Activated CD8-positive, alpha-beta memory T cell treated with anti-CD3 and anti-CD28 coated beads for 36 hours (primary cell): ENCODE results near the gene SYNDIG1. TPM values are rescaled to one million over a fixed set of nuclear protein-coding genes. Genes with fewer than 3 reads are reported as not detected.

ENCODE experiments used
- CTCF ChIA-PET: fragments of 350-600 bp; sonication (Branson Sonifier 250); formaldehyde crosslinking; loops from one replicate; lab custom pipeline; 2021; ENCODE audit warnings: antibody characterized with exemption; lab: Charles Lee
- POLR2A ChIA-PET: fragments of 350-600 bp; sonication (Branson Sonifier 250); formaldehyde crosslinking; loops from one replicate; lab custom pipeline; 2021; ENCODE audit warnings: antibody characterized with exemption; lab: Charles Lee
- total RNA-seq, 2 experiments: library from RNA; stranded (reverse); gene quantifications; one replicate each; pipeline ENCODE4 v1.2.3, GENCODE V29; 2021

Gene SYNDIG1
- total RNA-seq, 2 experiments from 2014 or later: not detected

GRCh38 chr20:24673678-24674570, 204.5 kb downstream of the SYNDIG1 start:
- ChIA-PET POLR2A (no interaction called here), CTCF (no interaction called here)

- ChIA-PET CTCF (no interaction called here), POLR2A (no interaction called here)
Observed at GRCh38 chr20:24674921-24675605, 205.6 kb downstream of the SYNDIG1 start.

- POLR2A ChIA-PET: no interaction called here
Observed at GRCh38 chr20:24675651-24676352, 206.4 kb downstream of the SYNDIG1 start.

DNA sequence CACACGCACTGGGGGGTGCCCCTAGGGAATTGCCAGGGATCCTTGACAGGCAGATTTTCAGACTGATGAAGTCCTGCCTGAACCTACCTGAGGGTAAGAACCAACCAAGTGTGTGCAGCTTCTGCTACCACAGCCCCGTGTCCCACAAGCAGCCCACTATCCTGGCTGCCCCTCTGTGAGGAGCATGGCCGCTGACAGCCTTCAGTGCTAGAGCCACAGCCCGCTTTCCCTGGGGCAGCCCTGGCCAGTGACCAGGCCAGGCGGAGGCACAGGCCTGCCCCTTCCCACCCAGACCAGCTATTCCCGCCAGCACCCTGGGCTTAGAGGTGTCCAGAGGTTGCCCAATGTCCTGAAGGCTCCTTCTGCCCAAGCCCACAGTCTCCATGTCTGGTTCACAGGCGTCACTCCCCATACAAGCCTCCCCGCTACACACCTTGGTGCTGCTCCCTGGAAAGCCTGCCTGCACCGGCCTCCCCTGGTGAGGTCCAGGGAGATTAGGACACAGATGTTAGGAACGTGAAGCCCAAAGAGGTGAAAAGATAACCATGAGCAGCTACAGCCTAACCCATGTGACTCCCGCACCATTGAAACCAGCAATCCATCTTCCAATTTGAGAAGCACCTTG, 207.0 kb downstream of the SYNDIG1 start:
- ChIA-PET CTCF (no interaction called here), POLR2A (no interaction called here)

More at GRCh38 chr20:24675651-24676352, 206.4 kb downstream of the SYNDIG1 start:
- CTCF ChIA-PET: no interaction called here

DNA sequence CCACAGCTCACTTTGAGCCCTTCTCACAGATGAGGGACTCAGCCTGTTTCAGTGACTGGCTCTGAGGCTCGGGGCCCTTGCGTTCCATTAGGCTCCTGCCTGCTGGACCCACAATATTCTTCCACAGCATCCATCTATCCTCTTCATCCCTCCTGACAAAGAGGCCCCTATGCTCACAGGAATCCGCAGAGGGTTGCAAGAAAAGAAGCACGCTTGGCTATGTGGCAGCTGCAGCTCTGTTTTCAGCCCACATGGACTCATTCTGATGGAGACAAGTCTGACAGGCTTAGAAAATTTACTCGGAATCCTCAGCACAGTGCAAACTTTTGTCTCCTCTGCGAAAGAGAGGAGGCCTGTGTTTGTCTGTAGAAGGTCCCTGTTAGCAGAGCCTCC, 207.5 kb downstream of the SYNDIG1 start:
- CTCF ChIA-PET: no interaction called here
- POLR2A ChIA-PET: no interaction called here

DNA sequence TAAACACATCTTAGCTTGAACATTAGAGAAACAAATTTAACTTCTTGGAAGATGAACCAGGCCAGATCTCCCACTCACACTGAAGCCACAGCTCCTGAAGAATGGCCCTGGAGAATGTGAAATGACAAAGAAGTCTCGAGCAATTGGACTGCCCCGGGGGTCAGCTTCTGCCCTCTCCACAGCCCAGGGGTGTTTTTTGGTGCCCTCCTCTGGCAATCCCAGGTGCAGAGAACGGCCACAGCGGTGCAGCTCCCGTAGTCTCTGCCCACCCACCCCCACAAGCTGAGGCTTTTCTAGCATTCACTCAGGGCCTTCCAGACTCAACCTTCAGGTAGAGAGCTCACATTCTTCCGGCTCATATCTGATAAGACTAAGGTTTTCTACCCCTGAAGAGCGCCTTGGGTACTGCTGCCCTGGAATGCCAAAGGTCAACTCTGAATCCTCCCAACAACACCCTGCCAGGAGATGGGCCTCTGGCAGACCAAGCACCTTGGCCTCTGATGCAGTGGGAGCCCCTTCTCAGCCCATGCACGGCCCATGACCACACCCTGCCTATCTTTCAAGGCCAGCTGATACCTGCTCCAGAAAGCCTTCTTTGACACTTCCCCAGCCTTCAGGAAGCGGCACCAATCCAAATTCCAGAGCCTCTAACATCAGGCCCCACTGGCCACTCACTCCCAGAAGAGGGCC, 208.3 kb downstream of the SYNDIG1 start:
- ChIA-PET POLR2A (no interaction called here), CTCF (no interaction called here)

DNA sequence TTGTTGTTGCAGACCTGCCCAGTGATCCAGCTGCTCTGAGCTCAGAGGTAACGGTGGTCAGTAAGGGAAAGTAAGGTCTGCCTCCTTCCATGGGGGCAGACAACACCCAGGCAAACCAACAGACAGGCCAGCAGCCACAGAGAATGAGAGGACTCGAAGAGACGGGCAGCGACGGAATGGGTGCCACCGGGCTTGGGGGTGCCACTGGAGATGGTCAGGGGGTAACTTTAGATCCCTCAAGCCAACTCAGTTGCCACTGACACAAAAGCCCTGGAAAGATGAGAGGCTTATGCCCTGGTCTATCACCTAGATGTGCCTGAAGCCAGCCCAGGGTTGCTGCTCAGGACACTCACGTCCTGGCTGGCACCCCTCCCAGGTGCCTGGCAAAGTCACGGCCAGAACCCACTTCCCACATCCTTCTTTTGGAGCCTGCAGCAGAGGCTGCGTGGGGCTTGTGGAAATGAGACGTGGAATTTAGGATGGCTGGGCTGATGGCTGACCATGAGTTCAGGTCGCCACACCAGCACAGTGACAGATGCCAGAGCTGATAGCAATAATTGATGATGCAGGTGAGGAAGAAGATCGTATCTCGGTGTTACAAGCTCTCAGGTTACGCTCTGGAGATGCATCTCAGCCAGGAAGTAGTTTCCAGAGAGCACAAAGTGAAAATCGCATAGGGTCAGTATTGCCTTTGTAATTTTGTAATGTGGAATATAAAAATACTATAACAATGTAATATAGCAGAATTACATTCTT, 209.1 kb downstream of the SYNDIG1 start:
- ChIA-PET POLR2A (no interaction called here), CTCF (no interaction called here)

- CTCF ChIA-PET: no interaction called here
Observed at GRCh38 chr20:24679448-24680047, 210.1 kb downstream of the SYNDIG1 start.

DNA sequence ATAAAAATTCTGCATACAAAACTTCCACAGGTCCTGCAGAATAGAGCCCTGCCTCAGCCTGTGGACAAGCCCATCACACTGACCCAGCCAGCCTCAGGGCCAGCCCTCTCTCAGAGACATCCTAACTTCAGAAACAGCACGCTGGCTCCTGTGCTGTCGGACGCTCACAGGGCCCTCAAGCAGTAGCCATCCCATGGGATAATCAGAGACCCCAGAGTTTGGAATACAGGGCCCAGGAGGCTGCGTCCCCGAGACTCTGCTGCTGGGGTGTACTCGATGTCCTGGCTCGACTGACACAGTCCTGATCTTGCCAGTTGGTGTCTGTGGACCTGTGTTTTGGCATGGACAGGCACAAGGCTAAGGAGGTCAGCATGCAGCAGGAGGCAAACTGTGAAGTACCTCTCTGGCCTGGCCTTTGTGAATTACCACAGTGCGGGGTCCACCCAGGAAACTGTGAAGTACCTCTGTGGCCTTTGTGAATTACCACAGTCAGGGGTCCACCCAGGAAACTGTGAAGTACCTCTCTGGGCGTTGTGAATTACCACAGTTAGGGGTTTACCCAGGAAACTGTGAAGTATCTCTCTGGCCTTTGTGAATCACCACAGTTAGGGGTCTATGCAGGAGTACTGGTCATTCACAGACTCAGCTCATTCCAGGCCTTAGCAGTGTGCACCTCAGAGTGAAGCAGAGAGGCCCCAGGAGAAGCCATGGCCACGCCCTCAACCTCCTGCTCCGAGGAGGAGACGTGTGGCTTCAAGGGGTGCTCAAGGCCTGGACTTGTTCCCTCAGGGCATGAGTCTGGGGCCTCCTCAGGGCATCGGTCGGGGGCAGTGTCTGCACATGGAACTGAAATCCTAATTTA, 212.4 kb downstream of the SYNDIG1 start:
- ChIA-PET POLR2A (no interaction called here), CTCF (no interaction called here)

More at GRCh38 chr20:24679448-24680047, 210.1 kb downstream of the SYNDIG1 start:
- POLR2A ChIA-PET: no interaction called here

GRCh38 chr20:24682496-24682985, 213.1 kb downstream of the SYNDIG1 start:
- CTCF ChIA-PET: no interaction called here
- POLR2A ChIA-PET: no interaction called here

DNA sequence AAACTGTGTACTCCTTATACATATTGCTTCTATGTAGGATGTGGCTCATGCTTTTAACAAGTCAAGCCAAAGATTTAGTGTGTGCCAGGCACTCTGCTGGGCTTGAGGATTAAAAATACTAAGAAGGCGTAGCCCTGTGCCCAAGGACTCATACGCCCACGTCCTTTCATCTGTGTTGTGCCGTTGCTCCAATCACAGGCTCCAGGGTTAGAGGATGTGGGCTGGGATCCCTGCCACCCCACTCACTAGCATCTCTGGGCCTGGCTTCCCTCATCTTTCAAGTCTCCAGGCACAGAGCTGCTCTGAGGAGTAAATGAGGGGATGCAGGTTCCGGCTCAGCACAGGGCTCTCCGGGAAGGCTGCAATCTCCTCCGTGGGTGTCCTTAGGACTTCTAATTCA, 214.2 kb downstream of the SYNDIG1 start:
- CTCF ChIA-PET: no interaction called here

DNA sequence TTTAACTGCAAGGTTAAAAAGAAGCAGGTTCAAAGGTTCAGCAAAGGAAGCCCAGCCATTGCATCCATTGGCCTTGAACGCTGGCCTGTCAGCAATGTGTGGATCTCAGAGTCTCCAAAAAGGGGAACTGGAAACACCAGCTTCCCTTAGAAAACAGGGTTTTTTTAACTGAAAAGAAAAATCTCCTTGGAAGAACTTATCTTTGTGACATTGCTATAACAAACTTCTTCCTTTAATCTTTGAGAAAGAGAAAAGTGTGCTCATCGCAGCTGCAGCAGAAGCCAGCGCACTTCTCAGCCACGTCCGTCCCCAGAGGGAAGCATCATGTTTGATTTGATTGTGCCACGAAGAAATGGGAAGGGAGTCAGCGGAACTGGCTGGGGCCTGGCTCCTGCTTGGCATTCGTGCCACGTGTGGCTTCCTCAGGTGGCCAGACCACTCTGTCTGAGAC, 215.0 kb downstream of the SYNDIG1 start:
- ChIA-PET CTCF (no interaction called here), POLR2A (interaction anchor here (0.7 kb wide), 1 partner anchor 230 kb away, joined by 5 read pairs; no protein-coding TSS in a partner anchor)

More for the DNA sequence above, 214.2 kb downstream of the SYNDIG1 start:
- POLR2A ChIA-PET: interaction anchor here (0.7 kb wide), 1 partner anchor 231 kb away, joined by 5 read pairs; no protein-coding TSS in a partner anchor

- CTCF ChIA-PET: no interaction called here
- POLR2A ChIA-PET: no interaction called here
Observed at GRCh38 chr20:24684956-24685691, 215.7 kb downstream of the SYNDIG1 start.

DNA sequence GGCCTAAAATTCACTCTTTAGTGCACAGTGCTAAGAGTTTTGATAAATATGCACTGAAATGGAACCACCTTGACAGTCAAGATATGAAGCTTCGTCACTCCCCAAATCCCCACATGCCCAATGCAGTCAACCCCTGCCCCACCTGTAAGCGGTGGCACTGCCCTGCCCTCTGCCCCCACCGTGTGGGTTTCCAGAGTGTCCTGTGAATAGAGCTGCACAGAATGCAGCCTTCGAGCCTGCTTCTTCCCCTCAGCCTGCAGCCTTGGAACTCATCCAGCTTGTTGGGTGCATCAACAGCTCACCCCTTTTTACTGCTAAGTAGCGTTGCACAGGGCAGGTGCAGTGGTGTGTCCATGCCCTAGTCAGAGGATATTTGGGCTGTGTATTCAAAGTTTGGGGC, 216.3 kb downstream of the SYNDIG1 start:
- ChIA-PET CTCF (no interaction called here), POLR2A (no interaction called here)

DNA sequence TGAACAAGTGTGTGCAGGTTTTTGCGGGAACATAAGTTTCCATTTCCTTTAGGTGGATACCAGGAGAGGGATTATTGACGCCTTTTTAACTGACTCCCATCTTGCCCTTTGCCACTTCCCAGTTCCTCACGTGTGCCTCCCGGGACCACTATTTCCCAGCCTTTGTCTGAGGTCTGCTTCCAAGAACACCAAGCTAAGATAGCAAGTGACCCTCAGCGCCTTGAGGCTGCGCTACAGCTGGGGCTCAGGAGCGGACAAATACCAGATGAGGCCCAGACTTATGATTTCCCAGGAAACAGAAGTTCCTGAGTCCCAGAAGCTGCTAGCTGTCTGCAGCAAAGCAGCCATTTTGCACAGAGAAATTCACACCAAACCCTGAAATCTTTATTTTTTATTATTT, 216.7 kb downstream of the SYNDIG1 start:
- POLR2A ChIA-PET: no interaction called here
- CTCF ChIA-PET: no interaction called here

- ChIA-PET POLR2A (no interaction called here), CTCF (no interaction called here)
Observed at GRCh38 chr20:24690408-24690807, 221.0 kb downstream of the SYNDIG1 start.
